GM12872 (cell line): ENCODE data around the gene GLRX2.

Experiments used
- TF ChIP-seq, protein P1 (sequence below): IDR thresholded peaks from 3 replicates; pipeline ENCODE4 v1.5.1; 2011; ENCODE audit warnings: low read depth, mild to moderate bottlenecking, low read length, moderate library complexity; ENCODE audit not compliant: insufficient read depth

Gene GLRX2

DNA sequence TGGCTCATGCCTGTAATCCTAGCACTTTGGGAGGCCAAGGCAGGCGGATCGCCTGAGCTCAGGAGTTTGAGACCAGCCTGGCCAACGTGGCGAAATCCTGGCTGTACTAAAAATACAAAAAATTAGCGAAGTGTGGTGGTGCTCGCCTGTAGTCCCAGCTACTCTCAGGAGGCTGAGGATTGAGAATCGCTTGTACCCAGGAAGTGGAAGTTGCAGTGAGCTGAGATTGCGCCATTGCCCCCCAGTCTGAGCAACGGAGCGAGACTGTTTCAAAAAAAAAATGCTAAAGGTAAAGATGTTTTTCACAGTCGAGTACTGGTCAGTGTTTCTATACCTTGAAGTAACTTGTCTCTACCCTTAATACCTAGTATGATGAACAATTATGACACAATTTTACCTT, 11.1 kb downstream of the GLRX2 start:
- TF ChIP-seq, protein P1, sequence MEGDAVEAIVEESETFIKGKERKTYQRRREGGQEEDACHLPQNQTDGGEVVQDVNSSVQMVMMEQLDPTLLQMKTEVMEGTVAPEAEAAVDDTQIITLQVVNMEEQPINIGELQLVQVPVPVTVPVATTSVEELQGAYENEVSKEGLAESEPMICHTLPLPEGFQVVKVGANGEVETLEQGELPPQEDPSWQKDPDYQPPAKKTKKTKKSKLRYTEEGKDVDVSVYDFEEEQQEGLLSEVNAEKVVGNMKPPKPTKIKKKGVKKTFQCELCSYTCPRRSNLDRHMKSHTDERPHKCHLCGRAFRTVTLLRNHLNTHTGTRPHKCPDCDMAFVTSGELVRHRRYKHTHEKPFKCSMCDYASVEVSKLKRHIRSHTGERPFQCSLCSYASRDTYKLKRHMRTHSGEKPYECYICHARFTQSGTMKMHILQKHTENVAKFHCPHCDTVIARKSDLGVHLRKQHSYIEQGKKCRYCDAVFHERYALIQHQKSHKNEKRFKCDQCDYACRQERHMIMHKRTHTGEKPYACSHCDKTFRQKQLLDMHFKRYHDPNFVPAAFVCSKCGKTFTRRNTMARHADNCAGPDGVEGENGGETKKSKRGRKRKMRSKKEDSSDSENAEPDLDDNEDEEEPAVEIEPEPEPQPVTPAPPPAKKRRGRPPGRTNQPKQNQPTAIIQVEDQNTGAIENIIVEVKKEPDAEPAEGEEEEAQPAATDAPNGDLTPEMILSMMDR, result no peak

DNA sequence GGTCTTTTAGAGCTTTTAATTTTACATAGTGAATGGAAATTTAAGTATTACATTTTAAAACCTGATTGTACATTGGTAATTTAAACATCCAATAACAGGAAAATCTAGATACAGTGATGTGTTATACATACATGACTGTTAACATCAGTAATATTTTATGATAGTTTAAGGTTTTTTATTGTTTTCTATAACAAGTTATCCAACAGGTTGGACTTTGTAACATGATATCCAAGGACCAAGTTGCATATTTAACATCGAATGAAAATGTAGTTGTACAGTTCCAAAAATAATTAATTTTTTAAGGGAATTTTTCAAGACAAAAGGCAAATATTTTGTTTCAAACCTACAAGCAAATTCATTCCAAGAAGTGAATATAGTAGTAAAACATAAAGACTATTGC, 14.3 kb downstream of the GLRX2 start:
- TF ChIP-seq, protein P1, result no peak

DNA sequence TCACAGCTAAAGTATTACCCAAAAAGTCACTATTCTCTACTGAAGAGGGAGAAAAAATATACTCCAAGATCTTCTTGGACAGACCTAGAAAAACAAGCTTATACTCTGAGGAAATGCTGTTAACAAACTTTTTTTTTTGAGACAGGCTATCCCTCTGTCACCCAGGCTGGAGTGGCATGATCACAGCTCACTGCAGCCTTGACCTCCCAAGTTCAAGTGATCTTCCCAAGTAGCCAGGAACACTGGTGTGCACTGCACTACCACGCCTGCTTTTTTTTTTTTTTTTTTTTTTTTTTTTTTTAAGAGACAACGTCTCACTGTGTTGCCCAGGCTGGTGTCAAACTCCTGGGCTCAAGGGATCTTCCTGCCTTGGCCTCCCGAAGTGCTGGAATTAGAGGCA, 17.3 kb downstream of the GLRX2 start:
- TF ChIP-seq, protein P1, result no peak

DNA sequence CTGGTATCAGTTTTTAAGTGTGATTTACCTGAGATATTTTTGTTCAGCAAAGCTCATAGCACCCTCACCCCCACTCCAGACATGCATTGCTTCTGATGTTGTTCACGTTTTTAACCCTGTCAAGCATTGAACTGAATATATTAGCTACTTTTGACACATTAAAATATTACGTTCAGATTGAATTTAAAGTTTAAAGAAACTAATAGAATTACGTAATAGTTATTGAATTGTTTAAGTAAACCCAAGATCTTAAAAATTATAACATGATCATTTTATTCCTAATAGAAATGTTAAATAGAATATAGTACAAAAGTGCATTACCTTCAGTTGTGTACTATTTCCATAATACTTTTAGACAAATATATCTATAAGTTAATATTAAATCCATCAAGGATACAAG, 18.9 kb downstream of the GLRX2 start:
- TF ChIP-seq, protein P1, result no peak

DNA sequence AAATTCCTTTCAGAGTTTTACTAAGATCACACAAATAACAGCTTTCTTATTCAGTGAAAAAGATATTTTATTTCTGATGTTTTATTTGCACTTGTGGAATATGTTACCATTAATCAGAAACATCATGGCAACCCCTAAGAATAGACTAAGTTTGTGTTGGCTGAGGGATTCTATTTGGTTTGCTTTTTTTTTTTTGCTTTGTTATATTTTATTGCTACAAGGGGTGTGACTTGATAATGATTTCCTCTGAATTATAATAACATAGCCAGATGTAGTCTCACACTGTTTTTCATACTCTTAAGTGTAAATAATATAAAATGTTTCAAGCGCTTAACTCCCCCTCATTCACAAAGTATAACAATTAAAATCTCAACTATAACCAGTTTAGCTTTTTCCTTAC, 20.0 kb downstream of the GLRX2 start:
- TF ChIP-seq, protein P1, result no peak

DNA sequence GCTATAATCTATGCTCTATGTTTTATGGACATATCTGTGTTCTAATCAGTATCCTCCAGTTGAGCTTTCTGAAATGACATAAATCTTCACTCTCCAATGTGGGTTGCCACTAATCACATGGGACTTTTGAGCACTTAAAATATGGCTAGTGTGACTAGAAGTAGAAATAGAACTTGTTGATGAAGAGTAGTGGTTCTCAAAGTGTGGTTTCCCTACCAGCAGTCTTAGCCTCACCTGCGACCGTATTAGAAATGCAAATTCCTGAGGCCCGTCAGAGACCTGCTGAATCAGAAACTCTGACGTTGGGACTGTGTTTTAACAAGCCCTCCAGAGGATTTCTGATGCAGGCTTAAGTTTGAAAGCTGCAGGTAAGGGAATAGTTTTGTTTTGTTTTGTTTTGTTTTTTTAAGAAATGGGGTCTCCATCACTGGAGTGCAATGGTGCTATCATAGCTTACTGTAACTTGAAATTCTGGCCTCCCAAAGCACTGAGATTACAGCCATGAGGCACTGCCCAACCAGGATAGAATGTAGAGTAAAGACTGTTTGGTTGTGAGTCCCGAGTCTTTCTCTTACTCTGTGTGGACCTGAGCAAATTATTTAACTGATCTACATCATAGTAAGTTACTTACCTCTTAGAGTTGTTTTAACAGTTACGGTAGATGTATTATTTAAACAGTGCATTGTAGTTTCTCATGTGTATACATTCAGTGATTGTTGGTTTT, 21.7 kb downstream of the GLRX2 start:
- TF ChIP-seq, protein P1, result no peak

DNA sequence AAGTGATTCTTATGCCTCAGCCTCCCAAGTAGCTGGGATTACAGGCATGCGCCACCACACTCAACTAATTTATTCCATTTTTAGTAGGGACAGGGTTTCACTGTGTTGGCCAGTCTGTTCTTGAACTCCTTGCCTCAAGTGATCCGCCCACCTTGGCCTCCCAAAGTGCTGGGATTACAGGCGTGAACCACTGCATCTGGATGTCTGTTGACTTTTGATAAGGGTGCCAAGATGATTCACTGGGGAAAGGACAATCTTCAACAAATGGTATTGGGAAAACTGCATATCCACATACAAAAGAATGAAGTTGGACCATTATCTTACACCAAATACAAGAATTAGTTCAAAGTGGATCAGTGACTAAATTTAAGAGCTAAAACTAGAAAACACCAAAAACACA, 26.0 kb downstream of the GLRX2 start:
- TF ChIP-seq, protein P1, result no peak

DNA sequence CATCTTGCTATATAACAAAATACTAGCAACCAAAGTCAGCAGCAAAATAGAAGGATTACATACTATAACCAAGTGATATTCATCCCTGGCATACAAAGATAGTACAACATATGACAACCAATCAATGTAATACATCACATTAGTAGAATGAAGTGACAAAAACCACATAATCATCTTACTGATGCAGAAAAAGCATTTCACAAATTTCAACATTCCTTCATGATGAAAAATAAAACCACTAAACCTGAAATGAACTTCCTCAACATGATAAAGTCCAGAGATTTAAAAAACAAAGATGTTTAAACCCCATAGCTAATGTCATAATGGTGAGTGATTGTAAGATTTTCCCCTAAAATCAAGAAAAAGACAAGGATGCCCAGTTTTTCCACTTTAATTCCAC, 27.2 kb downstream of the GLRX2 start:
- TF ChIP-seq, protein P1, result no peak
